RWPE1 (cell line): ENCODE data around the gene MCEMP1.

ENCODE experiments used
- CTCF ChIA-PET: fragments of 350-600 bp; sonication (Branson Sonifier 250); formaldehyde crosslinking; extraction: SDS; loops from one replicate; lab custom pipeline; 2021; lab: Yijun Ruan, JAX
- POLR2A ChIA-PET: fragments of 400-600 bp; formaldehyde crosslinking; extraction: SDS; loops from one replicate; lab custom pipeline; 2020; ENCODE audit warnings: antibody characterized with exemption; ENCODE audit not compliant: low non-redundant PET; lab: Yijun Ruan, JAX
- DNase-seq: peaks from one replicate; pipeline ENCODE4 v3.0.0; 2012; ENCODE audit warnings: low spot score
- H3K27ac ChIP-seq: fragments of 450-650 bp; 2 replicates; pipeline ENCODE4 v1.5.1; 2017
- TF ChIP-seq, protein P1 (sequence below): fragments of 450-650 bp; conservative IDR thresholded peaks from 2 replicates; pipeline ENCODE4 v1.5.1; 2017; ENCODE audit warnings: low read depth, mild to moderate bottlenecking

MCEMP1 gene

DNA sequence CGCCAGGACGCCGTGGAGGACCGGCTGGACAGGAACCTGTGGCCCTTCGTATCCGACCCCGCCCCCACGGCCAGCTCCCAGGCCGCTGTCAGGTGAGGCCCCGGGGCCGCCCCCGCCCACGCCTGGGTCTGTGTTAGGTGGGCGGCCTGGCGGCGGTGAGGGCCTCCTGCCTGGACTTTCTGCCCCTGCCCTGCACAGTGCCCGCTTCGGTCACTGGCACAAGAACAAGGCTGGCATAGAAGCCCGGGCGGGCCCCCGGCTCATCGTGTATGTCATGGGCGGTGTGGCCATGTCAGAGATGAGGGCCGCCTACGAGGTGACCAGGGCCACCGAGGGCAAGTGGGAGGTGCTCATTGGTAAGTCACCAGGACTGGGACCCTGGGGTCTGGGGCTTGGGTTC is 29.7 kb upstream of the MCEMP1 start:
- POLR2A ChIA-PET, result no interaction called here
- TF ChIP-seq, protein P1, sequence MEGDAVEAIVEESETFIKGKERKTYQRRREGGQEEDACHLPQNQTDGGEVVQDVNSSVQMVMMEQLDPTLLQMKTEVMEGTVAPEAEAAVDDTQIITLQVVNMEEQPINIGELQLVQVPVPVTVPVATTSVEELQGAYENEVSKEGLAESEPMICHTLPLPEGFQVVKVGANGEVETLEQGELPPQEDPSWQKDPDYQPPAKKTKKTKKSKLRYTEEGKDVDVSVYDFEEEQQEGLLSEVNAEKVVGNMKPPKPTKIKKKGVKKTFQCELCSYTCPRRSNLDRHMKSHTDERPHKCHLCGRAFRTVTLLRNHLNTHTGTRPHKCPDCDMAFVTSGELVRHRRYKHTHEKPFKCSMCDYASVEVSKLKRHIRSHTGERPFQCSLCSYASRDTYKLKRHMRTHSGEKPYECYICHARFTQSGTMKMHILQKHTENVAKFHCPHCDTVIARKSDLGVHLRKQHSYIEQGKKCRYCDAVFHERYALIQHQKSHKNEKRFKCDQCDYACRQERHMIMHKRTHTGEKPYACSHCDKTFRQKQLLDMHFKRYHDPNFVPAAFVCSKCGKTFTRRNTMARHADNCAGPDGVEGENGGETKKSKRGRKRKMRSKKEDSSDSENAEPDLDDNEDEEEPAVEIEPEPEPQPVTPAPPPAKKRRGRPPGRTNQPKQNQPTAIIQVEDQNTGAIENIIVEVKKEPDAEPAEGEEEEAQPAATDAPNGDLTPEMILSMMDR, result no peak
- no peak overlapping the region for H3K27ac ChIP-seq
- CTCF ChIA-PET, result no interaction called here
- no peak for DNase-seq

DNA sequence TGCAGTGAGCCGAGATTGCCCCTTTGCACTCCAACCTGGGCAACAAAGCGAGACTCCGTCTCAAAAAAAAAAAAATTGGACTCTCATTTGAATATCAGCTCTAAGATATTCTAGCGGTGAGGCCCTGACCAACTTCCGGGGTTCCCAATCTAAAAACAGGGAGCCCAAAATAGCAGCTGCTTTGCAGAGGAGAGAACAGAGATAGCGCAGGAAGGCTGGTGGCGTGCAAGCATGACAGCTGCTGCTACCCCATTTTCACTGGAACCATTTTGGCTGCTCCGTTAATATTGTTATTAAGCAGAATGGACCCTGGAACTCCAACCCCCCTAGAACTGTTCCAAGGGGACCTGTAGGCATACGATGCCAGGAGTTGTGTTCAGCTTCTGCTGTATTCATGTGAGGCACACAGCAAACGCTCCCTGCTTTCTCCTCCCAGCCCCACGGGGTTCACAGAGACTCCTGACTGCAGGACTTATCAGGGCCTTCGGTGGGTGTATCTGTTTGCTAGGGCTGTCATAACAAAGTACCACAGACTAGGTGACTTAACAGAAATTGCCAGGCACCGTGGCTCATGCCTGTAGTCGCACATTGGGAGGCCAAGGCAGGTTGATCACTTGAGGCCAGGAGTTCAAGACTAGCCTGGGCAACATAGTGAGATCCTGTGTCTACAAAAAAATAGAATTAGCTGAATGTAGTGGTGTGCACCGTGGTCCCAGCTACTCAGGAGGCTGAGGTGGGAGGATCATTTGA is 28.4 kb upstream of the MCEMP1 start:
- ChIA-PET CTCF (no interaction called here), POLR2A (interaction anchor here (0.6 kb wide), 1 partner anchor 146 kb away, joined by 3 read pairs; no protein-coding TSS in a partner anchor)
- H3K27ac ChIP-seq, result no peak overlapping the region
- DNase-seq, result no peak
- TF ChIP-seq, protein P1, result no peak

DNA sequence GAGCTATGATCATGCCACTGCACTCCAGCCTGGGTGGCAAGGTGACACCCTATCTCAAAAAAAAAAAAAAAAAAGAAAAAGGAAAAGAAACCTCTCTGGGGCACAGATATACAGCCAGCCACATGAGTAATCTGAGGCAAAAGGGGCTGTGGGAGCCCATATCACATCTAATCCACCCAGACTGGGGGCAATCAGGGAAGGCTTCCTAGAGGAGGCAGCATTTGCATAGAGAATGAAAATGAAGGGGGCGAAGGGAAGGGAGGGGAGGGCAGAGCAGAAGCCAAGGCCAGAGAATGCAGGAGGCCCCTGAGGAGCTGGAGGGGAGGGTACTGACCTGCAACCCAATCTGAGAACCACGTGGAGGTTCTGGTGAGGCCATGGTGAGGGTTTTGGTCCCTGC is 26.7 kb upstream of the MCEMP1 start:
- TF ChIP-seq, protein P1, result no peak
- ChIA-PET POLR2A (interaction anchor here (0.6 kb wide), 1 partner anchor 253 kb away, joined by 5 read pairs; no protein-coding TSS in a partner anchor), CTCF (no interaction called here)
- DNase-seq, result no peak
- no peak overlapping the region for H3K27ac ChIP-seq

DNA sequence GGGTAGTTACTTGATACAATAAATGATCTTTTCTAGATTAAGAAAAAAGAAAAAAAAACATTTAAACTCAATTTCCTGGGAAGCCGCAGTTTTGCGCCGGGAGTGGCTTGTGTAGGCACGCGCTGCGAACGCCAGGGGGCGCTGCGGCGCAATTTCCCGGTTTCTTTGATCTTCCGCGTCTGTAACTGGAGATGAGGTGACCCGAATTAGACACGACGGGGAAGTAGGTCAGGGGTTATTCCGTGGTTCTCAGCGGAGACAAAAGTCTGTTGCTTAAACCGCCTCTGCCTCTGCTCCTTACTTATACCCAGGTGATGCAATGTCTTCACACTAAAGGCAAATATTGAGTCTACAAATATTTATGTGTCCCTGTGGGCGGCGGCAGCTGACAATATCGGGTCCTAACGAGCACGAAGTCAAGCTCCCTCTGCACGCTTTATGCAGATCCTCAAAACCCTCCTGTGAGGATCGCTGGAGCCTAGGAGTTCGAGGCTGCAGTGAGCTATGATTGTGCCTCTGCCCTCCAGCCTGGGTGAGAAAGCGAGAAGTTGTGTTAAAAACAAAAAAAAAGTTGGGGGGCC is 24.7 kb upstream of the MCEMP1 start:
- TF ChIP-seq, protein P1, result peak; percentile 94
- peak; percentile 78 for DNase-seq
- CTCF ChIA-PET, result interaction anchor here (0.8 to 1.6 kb wide), 2 partner anchors 14 to 1056 kb away, joined by 3 to 4 read pairs; no protein-coding TSS in a partner anchor
- peak overlapping the region; percentile 44 for H3K27ac ChIP-seq
- POLR2A ChIA-PET, result no interaction called here

DNA sequence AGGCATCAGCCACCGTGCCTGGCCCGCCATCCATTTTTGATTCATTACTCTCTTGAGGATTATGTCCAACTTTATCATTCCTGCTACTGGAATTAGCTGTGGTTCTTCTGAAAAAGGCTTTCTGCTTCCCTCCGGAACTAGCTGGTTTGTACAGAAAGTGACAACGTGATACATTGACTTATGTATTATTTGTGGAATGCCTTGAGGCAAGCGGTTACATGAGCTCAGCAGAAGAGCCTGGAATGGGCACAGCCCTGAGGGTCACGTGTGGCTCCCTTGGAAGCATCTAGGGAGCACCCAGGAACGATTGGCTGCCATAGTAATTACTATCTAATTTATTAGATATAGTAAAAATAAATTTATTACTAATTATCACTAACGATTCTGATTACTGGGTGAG is 22.5 kb upstream of the MCEMP1 start:
- peak; percentile 33 for DNase-seq
- no peak overlapping the region for H3K27ac ChIP-seq
- ChIA-PET CTCF (interaction anchor here (0.5 kb wide), 1 partner anchor 10 kb away, joined by 3 read pairs; no protein-coding TSS in a partner anchor), POLR2A (no interaction called here)
- TF ChIP-seq, protein P1, result no peak

DNA sequence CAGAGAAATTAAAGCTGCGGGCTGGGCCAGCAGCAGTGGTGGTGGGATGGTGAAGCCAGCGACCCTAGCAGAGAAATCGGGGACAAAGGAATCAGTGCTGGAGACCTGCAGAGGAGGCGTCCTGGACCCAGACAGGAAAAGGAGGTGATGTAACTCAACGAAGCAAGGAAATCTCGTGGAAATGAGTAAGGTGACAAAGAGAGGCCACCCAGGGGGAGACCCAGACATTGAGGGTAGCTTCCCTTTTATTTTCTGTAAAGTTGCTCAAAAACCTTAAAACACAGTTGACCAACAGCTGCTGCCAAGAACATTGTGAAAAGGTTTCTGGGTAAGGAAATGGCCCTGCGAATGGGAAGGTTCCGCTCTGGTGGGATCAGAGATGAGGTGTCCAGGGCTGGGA is 21.3 kb upstream of the MCEMP1 start:
- ChIA-PET POLR2A (no interaction called here), CTCF (no interaction called here)
- TF ChIP-seq, protein P1, result no peak
- no peak for DNase-seq
- no peak overlapping the region for H3K27ac ChIP-seq
